Transverse colon (tissue), 4 donors: Measurements from ENCODE around the gene WIPF3. TPM values are rescaled to one million over a fixed set of nuclear protein-coding genes. Genes with fewer than 3 reads are reported as not detected.

Experiments used
- DNase-seq: peaks from one replicate; pipeline ENCODE4 v3.0.0-alpha.2; 2019
- H3K27ac ChIP-seq, 4 donors: fragments of 200-600 bp; sonication (generic); 2 replicates each; pipeline ENCODE4 v1.5.1; 2016 to 2018; ENCODE audit warnings: inconsistent platforms in 4 of 4
- H3K27me3 ChIP-seq: fragments of 200-600 bp; sonication (generic); 2 replicates; pipeline ENCODE4 v1.5.1; 2017; ENCODE audit warnings: inconsistent platforms
- H3K36me3 ChIP-seq, 4 donors: fragments of 200-600 bp; sonication (generic); 2 replicates each; pipeline ENCODE4 v1.5.1; 2017 to 2019; ENCODE audit warnings: inconsistent platforms in 4 of 4
- H3K4me1 ChIP-seq, 4 donors: fragments of 200-600 bp; sonication (generic); 2 replicates each; pipeline ENCODE4 v1.5.1; 2017 to 2020; ENCODE audit warnings: inconsistent platforms in 4 of 4
- H3K4me3 ChIP-seq, 4 donors: fragments of 200-600 bp; sonication (generic); 1 replicate in 1 of 4; 2 replicates in 3 of 4; pipeline versions ENCODE4 v1.5.1 to v1.6.1; 2017 to 2019; ENCODE audit warnings: inconsistent platforms in 4 of 4
- H3K9me3 ChIP-seq, 2 donors: fragments of 200-600 bp; sonication (generic); 2 replicates each; pipeline ENCODE4 v1.5.1; 2017 to 2019; ENCODE audit warnings: inconsistent platforms in 2 of 2
- EP300 ChIP-seq: sonication (generic); formaldehyde crosslinking; IDR thresholded peaks from one replicate; pipeline ENCODE4 v1.6.1; 2017; ENCODE audit warnings: antibody characterized with exemption, low read depth
- POLR2A ChIP-seq: fragments of 450-650 bp; IDR thresholded peaks from one replicate; pipeline ENCODE4 v1.6.1; 2016; ENCODE audit warnings: antibody characterized with exemption, mild to moderate bottlenecking, moderate library complexity
- POLR2AphosphoS5 ChIP-seq, 3 donors: sonication (generic); formaldehyde crosslinking; IDR thresholded peaks; one replicate each; pipeline ENCODE4 v1.6.1; 2016; ENCODE audit warnings: antibody characterized with exemption in 3 of 3
- WGBS, 2 donors: methylation state at CpG; one replicate each; pipeline ENCODE4 v1.1.5; 2018; ENCODE audit warnings: low coverage in 1 of 2; 5-methylcytosine and 5-hydroxymethylcytosine counted together
- in situ Hi-C, 4 donors: fragments of 200-750 bp; cut with MboI; loops; one replicate each; pipeline versions ENCODE4 v1.15.0 to v1.15.1; 2017; ENCODE audit warnings: low sequenced_read_pairs in 3 of 4, low pct_ligation_motif_present in 1 of 4, low pct_unique_long_range_greater_than_20kb in 1 of 4
- intact Hi-C: fragments of 100-400 bp; cut with DNase I; formaldehyde crosslinking; loops from one replicate; pipeline ENCODE4 v1.15.1; 2023; ENCODE audit warnings: low total_unique reads
- total RNA-seq, 4 donors: library from RNA; depleted of rRNA; stranded (reverse); fragments of >200 nt; gene quantifications; one replicate each; pipeline ENCODE4 v1.1.0, GENCODE V29; 2016
- TF ChIP-seq, protein P1 (sequence below), 5 experiments: fragments of 200-600 bp in 3 of 5; fragments of 450-650 bp in 2 of 5; sonication (generic) in 3 of 5; IDR thresholded peaks; 1 replicate in 2 of 5; 2 replicates in 3 of 5; pipeline ENCODE4 v1.5.1; 2016 to 2017; ENCODE audit warnings: antibody characterized with exemption in 5 of 5, inconsistent platforms in 3 of 5, mild to moderate bottlenecking in 2 of 5, moderate library complexity in 1 of 5

WIPF3 gene
- total RNA-seq, 4 donors from 2014 or later = 0.41 to 3.7 TPM; not detected in 2

DNA sequence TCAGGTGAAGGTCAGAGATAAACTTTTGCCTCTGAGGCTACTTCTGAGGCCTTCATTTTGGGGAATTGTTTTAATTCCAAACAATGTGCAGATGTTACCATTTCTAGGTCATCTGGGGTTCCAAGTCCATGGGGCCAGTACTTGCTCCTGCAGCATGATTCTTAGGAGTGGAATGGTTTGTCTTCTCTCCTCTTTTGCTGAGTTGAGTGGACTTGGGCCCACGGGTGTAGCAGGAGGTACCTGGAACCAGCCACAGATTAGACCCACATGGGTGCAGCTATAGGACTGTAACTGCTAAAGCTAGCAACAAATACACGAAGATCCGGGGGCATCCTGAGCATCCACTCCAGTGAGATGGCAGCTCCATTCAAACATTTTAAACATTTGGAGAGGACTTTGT, 41.6 kb downstream of the WIPF3 start:
- H3K4me3 ChIP-seq = no peak overlapping the region
- intact Hi-C loops = no loop called here
- H3K27ac ChIP-seq = no peak overlapping the region
- no peaks in the 10 kb centered on the region for H3K27me3 ChIP-seq
- no peaks in the 10 kb centered on the region for H3K9me3 ChIP-seq
- no peaks in the 10 kb centered on the region for H3K4me1 ChIP-seq
- no peak for DNase-seq
- TF ChIP-seq EP300 (no peak), POLR2A (no peak), POLR2AphosphoS5 (IDR thresholded peaks at IDR 0.05) (no peak)
- TF ChIP-seq, protein P1, sequence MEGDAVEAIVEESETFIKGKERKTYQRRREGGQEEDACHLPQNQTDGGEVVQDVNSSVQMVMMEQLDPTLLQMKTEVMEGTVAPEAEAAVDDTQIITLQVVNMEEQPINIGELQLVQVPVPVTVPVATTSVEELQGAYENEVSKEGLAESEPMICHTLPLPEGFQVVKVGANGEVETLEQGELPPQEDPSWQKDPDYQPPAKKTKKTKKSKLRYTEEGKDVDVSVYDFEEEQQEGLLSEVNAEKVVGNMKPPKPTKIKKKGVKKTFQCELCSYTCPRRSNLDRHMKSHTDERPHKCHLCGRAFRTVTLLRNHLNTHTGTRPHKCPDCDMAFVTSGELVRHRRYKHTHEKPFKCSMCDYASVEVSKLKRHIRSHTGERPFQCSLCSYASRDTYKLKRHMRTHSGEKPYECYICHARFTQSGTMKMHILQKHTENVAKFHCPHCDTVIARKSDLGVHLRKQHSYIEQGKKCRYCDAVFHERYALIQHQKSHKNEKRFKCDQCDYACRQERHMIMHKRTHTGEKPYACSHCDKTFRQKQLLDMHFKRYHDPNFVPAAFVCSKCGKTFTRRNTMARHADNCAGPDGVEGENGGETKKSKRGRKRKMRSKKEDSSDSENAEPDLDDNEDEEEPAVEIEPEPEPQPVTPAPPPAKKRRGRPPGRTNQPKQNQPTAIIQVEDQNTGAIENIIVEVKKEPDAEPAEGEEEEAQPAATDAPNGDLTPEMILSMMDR (IDR thresholded peaks at IDR 0.05) = no peak
- 77% methylated on average over 3 of the region's 3 CpGs; no CpG with 5 or more reads in 1 of the 2 donors for WGBS, 2 donors
- in situ Hi-C loops = no loop called here
- no peaks in the 10 kb centered on the region for H3K36me3 ChIP-seq

DNA sequence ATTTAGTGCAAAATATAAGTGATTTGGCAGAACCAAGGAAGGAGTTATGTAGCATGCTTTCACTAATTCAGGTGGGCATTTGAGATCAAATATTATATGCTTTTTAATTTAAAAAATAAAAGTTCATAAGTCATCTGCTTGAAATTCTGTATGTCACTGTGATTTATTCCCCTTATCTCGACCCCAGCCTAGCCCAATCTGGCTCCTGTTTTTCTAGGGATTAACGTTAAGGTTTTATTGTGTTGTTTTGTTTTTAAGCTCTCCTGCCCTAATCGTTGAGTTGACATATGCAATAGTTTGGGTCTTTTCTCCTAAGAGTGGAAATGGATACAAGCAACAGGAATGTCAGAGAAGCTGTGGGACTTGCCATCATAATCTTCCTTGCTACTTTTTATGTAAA, 42.6 kb downstream of the WIPF3 start:
- WGBS, 2 donors = 36 to 50% methylated on average over 3 of the region's 3 CpGs
- intact Hi-C loops (no loop called here), in situ Hi-C loops (no loop called here)
- Histone ChIP-seq H3K4me3 (no peak overlapping the region), H3K9me3 (no peaks in the 10 kb centered on the region), H3K36me3 (no peaks in the 10 kb centered on the region), H3K4me1 (no peaks in the 10 kb centered on the region), H3K27ac (no peak overlapping the region), H3K27me3 (no peaks in the 10 kb centered on the region)
- DNase-seq = no peak
- no peak for TF ChIP-seq EP300
- TF ChIP-seq POLR2A = no peak
- TF ChIP-seq, protein P1 (IDR thresholded peaks at IDR 0.05) = no peak
- TF ChIP-seq POLR2AphosphoS5 (IDR thresholded peaks at IDR 0.05) = no peak

DNA sequence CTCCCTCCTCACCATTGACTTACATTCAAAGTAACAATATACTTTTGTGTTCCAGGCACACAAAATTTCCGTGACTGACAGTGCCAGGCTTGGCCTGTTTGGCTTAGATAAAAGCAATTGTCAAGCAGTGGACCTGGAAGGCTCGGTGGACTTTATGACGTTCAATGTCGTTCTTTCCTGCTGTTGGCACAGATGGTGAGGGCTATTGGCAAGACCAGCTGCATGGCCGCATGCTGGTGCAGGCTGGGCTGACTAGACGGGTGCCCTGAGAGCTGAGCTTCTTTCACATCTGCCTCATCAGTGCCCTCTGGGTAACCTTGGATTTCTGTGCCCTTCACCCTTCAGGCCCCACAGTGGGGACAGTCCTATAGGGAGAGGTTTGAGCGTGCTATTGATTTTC, 45.2 kb downstream of the WIPF3 start:
- Histone ChIP-seq H3K4me1 (no peaks in the 10 kb centered on the region), H3K27ac (no peak overlapping the region), H3K9me3 (no peaks in the 10 kb centered on the region), H3K27me3 (no peaks in the 10 kb centered on the region), H3K4me3 (no peak overlapping the region), H3K36me3 (no peaks in the 10 kb centered on the region)
- peak; percentile 14 for DNase-seq
- TF ChIP-seq POLR2A (no peak), POLR2AphosphoS5 (IDR thresholded peaks at IDR 0.05) (peak in 1 of 3 donors; percentile 13)
- intact Hi-C loops = no loop called here
- WGBS, 2 donors = 60 to 75% methylated on average over 1 to 7 of the region's 7 CpGs
- in situ Hi-C loops = no loop called here

DNA sequence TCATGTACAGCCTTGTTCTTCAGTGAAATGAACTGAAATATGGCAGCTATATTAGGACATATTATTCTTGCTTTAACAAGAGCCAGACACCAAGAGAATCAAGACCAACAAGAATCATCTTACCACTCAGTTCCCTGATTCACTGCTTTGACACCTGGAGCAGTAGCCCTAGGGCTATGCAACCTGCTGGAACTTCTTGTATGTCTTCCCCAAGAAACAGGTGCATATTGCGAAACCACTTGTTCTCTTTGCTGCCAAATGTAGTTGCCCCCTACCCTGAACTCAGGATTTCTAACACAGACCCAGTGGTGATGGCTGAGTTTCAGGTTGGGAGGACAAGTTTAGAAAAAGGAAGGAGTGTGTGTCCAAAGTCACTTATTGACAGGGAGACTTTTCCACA, 46.1 kb downstream of the WIPF3 start:
- no peaks in the 10 kb centered on the region for H3K4me1 ChIP-seq
- in situ Hi-C loops (no loop called here), intact Hi-C loops (no loop called here)

More for the DNA sequence above, 46.1 kb downstream of the WIPF3 start:
- no peak for TF ChIP-seq EP300
- TF ChIP-seq, protein P1 (IDR thresholded peaks at IDR 0.05) = no peak
- no peak for TF ChIP-seq POLR2AphosphoS5 (IDR thresholded peaks at IDR 0.05)
- no peak for TF ChIP-seq POLR2A
- no peak overlapping the region for H3K4me3 ChIP-seq
- H3K27me3 ChIP-seq = no peaks in the 10 kb centered on the region
- H3K36me3 ChIP-seq = no peaks in the 10 kb centered on the region
- WGBS, 2 donors = 93% methylated on average over 1 of the region's 1 CpG; no CpG with 5 or more reads in 1 of the 2 donors
- no peaks in the 10 kb centered on the region for H3K9me3 ChIP-seq
- no peak overlapping the region for H3K27ac ChIP-seq
- no peak for DNase-seq
